ENCODE data around the gene ENG.

The ENG gene

DNA sequence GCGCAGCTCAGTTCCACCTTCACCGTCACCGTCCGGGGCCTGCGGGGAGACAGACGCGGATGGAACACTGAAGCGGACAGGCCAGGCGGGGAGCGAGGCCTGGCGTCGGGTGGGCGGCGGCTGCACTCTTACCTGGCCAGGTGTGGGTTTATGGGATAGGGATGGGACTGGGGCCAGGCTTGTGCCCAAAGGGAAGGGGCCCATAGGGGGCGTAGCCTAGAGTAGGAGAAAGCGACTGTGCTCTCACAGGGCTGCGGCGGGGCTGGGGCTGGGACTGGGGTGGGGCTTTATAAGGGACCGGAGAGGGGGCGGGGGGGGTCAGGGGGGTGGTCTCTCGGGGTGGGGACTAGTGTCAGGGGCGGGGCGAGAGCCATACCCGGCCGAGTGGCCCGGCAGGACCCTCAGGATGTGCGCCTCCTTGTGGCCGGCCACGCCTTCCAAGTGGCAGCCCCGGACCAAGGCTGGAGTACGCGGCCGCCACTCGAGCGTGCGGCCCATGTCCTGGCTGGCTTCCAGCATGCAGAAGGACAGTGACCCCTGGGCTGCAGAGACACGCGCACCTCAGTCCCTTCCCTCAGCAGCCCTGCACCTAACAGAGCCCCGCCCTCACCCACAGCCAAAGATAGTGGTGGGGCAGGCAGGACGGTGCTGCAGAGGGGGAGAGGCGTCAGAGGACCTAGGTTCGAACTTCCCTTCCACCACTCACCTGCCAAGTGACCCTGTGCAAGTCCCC is 29.0 kb downstream of the ENG start:
- no peaks in the 10 kb centered on the region for H3K9me3 ChIP-seq (ENCODE audit: insufficient read depth, low read depth, low read length)
- H3K27me3 ChIP-seq (ENCODE audit: insufficient read depth, low read length, poor library complexity, severe bottlenecking), result no peaks in the 10 kb centered on the region
- H3K4me2 ChIP-seq (ENCODE audit: low read depth, low read length, poor library complexity, severe bottlenecking), result peak overlapping the region; percentile 2

DNA sequence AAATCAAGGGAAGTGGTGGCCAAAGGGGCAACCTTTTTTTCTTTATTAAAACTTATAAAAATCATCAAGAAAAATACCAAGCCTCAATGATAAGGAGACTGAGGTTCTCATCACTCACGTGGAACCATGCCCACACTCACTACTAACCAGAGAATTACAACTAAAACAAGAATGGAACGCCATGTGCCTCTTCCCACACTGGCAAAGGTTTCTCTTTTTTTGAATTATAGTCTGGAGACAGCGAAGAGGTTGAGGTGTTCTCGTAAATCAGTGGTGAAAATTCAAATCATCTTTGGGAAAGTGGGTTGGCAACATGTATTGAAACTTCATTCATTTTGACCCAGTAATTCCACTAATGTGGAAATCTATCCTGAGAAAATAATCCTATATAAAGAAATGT is 32.4 kb downstream of the ENG start:
- H3K36me3 ChIP-seq (ENCODE audit: insufficient read depth, low read length), result no peaks in the 10 kb centered on the region; the same call in 1 of the 2 replicates
- no peaks in the 10 kb centered on the region for H3K9me3 ChIP-seq (ENCODE audit: insufficient read depth, low read depth, low read length)
- H3K9ac ChIP-seq (ENCODE audit: low read depth, low read length, poor library complexity, severe bottlenecking), result no peak overlapping the region
- H3K4me2 ChIP-seq (ENCODE audit: low read depth, low read length, poor library complexity, severe bottlenecking), result no peak overlapping the region
- H3K27me3 ChIP-seq (ENCODE audit: insufficient read depth, low read length, poor library complexity, severe bottlenecking), result no peaks in the 10 kb centered on the region
- H3K9me2 ChIP-seq (replicated peaks; ENCODE audit: low read depth, low read length), result no peaks in the 10 kb centered on the region
- no peaks in the 10 kb centered on the region for H4K20me1 ChIP-seq (ENCODE audit: insufficient read depth, low read length, poor library complexity, severe bottlenecking)
- no peaks in the 10 kb centered on the region for H3K79me2 ChIP-seq (ENCODE audit: insufficient read depth, low read length)
- no peak overlapping the region for H3K4me3 ChIP-seq (ENCODE audit: low read length, poor library complexity, severe bottlenecking)
- peaks cover 10% of the 10 kb centered on the region for H3K4me1 ChIP-seq (ENCODE audit: insufficient read depth, low read length, poor library complexity, severe bottlenecking)
- no peak overlapping the region for H2AFZ ChIP-seq (ENCODE audit: low read length)
- TF ChIP-seq, protein P1, sequence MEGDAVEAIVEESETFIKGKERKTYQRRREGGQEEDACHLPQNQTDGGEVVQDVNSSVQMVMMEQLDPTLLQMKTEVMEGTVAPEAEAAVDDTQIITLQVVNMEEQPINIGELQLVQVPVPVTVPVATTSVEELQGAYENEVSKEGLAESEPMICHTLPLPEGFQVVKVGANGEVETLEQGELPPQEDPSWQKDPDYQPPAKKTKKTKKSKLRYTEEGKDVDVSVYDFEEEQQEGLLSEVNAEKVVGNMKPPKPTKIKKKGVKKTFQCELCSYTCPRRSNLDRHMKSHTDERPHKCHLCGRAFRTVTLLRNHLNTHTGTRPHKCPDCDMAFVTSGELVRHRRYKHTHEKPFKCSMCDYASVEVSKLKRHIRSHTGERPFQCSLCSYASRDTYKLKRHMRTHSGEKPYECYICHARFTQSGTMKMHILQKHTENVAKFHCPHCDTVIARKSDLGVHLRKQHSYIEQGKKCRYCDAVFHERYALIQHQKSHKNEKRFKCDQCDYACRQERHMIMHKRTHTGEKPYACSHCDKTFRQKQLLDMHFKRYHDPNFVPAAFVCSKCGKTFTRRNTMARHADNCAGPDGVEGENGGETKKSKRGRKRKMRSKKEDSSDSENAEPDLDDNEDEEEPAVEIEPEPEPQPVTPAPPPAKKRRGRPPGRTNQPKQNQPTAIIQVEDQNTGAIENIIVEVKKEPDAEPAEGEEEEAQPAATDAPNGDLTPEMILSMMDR (conservative IDR thresholded peaks at IDR 0.05; ENCODE audit: low read length), result no peak
- no peak for TF ChIP-seq EZH2phosphoT487 (IDR thresholded peaks at IDR 0.05; ENCODE audit: borderline replicate concordance)
- no peaks in the 10 kb centered on the region; the same call in 1 of the 2 replicates for H3F3A ChIP-seq (ENCODE audit: low read depth)

More for the DNA sequence above, 29.0 kb downstream of the ENG start:
- Histone ChIP-seq H3K79me2 (ENCODE audit: insufficient read depth, low read length) (no peaks in the 10 kb centered on the region), H3F3A (ENCODE audit: low read depth) (no peaks in the 10 kb centered on the region; the same call in 1 of the 2 replicates), H3K4me3 (ENCODE audit: low read length, poor library complexity, severe bottlenecking) (no peak overlapping the region), H2AFZ (ENCODE audit: low read length) (no peak overlapping the region), H3K4me1 (ENCODE audit: insufficient read depth, low read length, poor library complexity, severe bottlenecking) (peaks cover 10% of the 10 kb centered on the region), H3K9me2 (replicated peaks; ENCODE audit: low read depth, low read length) (no peaks in the 10 kb centered on the region), H3K9ac (ENCODE audit: low read depth, low read length, poor library complexity, severe bottlenecking) (peak overlapping the region; percentile 35), H3K36me3 (ENCODE audit: insufficient read depth, low read length) (no peaks in the 10 kb centered on the region), H4K20me1 (ENCODE audit: insufficient read depth, low read length, poor library complexity, severe bottlenecking) (no peaks in the 10 kb centered on the region)
- TF ChIP-seq EZH2phosphoT487 (IDR thresholded peaks at IDR 0.05; ENCODE audit: borderline replicate concordance), result no peak
- TF ChIP-seq, protein P1 (conservative IDR thresholded peaks at IDR 0.05; ENCODE audit: low read length), result peak; percentile 48

DNA sequence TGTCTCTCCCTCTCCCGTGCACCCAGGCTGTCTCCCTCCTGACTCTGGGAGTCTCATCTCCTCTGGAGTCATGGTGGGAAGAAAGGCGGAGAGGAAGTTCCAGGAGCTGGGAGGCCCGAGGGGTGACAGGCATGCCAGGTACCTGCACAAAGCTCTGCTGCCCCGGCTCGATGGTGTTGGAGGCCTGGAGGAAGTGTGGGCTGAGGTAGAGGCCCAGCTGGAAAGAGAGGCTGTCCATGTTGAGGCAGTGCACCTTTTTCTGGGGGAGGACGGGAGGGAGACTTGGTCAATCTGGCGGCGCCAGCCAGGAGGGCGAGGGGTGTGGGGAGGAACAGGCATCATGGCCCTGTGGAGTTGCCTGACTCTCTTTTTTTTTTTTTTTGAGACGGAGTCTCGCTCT is 35.9 kb downstream of the ENG start:
- Histone ChIP-seq H2AFZ (ENCODE audit: low read length) (no peak overlapping the region), H3K36me3 (ENCODE audit: insufficient read depth, low read length) (peaks cover 15% of the 10 kb centered on the region; the same call in 1 of the 2 replicates), H3K4me2 (ENCODE audit: low read depth, low read length, poor library complexity, severe bottlenecking) (no peak overlapping the region), H3K9ac (ENCODE audit: low read depth, low read length, poor library complexity, severe bottlenecking) (no peak overlapping the region), H3K27me3 (ENCODE audit: insufficient read depth, low read length, poor library complexity, severe bottlenecking) (no peaks in the 10 kb centered on the region), H3K4me1 (ENCODE audit: insufficient read depth, low read length, poor library complexity, severe bottlenecking) (no peaks in the 10 kb centered on the region), H3K4me3 (ENCODE audit: low read length, poor library complexity, severe bottlenecking) (no peak overlapping the region), H3K9me3 (ENCODE audit: insufficient read depth, low read depth, low read length) (no peaks in the 10 kb centered on the region), H4K20me1 (ENCODE audit: insufficient read depth, low read length, poor library complexity, severe bottlenecking) (no peaks in the 10 kb centered on the region), H3F3A (ENCODE audit: low read depth) (no peaks in the 10 kb centered on the region; the same call in 1 of the 2 replicates), H3K79me2 (ENCODE audit: insufficient read depth, low read length) (no peaks in the 10 kb centered on the region), H3K9me2 (replicated peaks; ENCODE audit: low read depth, low read length) (no peaks in the 10 kb centered on the region)
- TF ChIP-seq, protein P1 (conservative IDR thresholded peaks at IDR 0.05; ENCODE audit: low read length), result no peak
- TF ChIP-seq EZH2phosphoT487 (IDR thresholded peaks at IDR 0.05; ENCODE audit: borderline replicate concordance), result no peak

Measured in Loucy (cell line).